ENCODE measurements around the gene UBE2G1.

- TF ChIP-seq IRF2 (CRISPR knock-in tag; IDR thresholded peaks at IDR 0.05): no peak
- no peak for TF ChIP-seq SRF (CRISPR knock-in tag; IDR thresholded peaks at IDR 0.05)
- TF ChIP-seq SP1 (CRISPR knock-in tag; IDR thresholded peaks at IDR 0.05): no peak
- no peak for TF ChIP-seq POLR2H (tag; IDR thresholded peaks at IDR 0.05; ENCODE audit: low read depth)
- no peak for TF ChIP-seq POLR2A (conservative IDR thresholded peaks at IDR 0.05)
- TF ChIP-seq SMARCC2 (IDR thresholded peaks at IDR 0.05; ENCODE audit: low read depth): no peak
- no peak for TF ChIP-seq USF2 (CRISPR knock-in tag; IDR thresholded peaks at IDR 0.05)
- TF ChIP-seq ZNF511 (CRISPR knock-in tag; IDR thresholded peaks at IDR 0.05): no peak
- TF ChIP-seq GTF2F1 (IDR thresholded peaks at IDR 0.05; ENCODE audit: low read depth, low read length): no peak
These were observed 28.0 kb upstream of the UBE2G1 start for GRCh38 chr17:4394208-4395110.

All from K562 (cell line).